Neural cell (in vitro differentiated cells): ENCODE measurements around the gene LINGO1.

Experiments used
- CTCF ChIP-seq: fragments of 450-650 bp; IDR thresholded peaks from 2 replicates; pipeline ENCODE4 v1.5.1; 2014; ENCODE audit warnings: antibody characterized with exemption, mild to moderate bottlenecking, moderate library complexity; ENCODE audit not compliant: poor library complexity, severe bottlenecking
- EP300 ChIP-seq: fragments of 450-650 bp; conservative IDR thresholded peaks from 2 replicates; pipeline ENCODE4 v1.6.1; 2014; ENCODE audit warnings: antibody characterized with exemption, mild to moderate bottlenecking, moderate library complexity; ENCODE audit not compliant: poor library complexity, severe bottlenecking
- EZH2 ChIP-seq: fragments of 200-600, 300-800 bp; shearing (Covaris generic), sonication (generic); IDR thresholded peaks from 2 replicates; pipeline ENCODE4 v1.6.1; 2014; ENCODE audit warnings: antibody characterized with exemption, low read length, borderline replicate concordance, mild to moderate bottlenecking; ENCODE audit not compliant: insufficient read depth, poor library complexity, severe bottlenecking
- POLR2AphosphoS5 ChIP-seq: IDR thresholded peaks from 2 replicates; pipeline ENCODE4 v1.6.1; 2012
- REST ChIP-seq: IDR thresholded peaks from 2 replicates; pipeline ENCODE4 v1.6.1; 2012; ENCODE audit warnings: borderline replicate concordance
- TAF1 ChIP-seq: IDR thresholded peaks from 2 replicates; pipeline ENCODE4 v1.6.1; 2012; ENCODE audit warnings: low read depth

- TF ChIP-seq TAF1 (no peak), CTCF (no peak), EP300 (no peak), EZH2 (no peak), POLR2AphosphoS5 (no peak), REST (no peak)
Measured at GRCh38 chr15:77625376-77625775, 7.3 kb downstream of the LINGO1 start.
